Measurements from ENCODE around the gene HSD17B11. TPM values are rescaled to one million over a fixed set of nuclear protein-coding genes. Genes with fewer than 3 reads are reported as not detected.

The HSD17B11 gene
- total RNA-seq, 1 donor from 2014 or later = 140 TPM

DNA sequence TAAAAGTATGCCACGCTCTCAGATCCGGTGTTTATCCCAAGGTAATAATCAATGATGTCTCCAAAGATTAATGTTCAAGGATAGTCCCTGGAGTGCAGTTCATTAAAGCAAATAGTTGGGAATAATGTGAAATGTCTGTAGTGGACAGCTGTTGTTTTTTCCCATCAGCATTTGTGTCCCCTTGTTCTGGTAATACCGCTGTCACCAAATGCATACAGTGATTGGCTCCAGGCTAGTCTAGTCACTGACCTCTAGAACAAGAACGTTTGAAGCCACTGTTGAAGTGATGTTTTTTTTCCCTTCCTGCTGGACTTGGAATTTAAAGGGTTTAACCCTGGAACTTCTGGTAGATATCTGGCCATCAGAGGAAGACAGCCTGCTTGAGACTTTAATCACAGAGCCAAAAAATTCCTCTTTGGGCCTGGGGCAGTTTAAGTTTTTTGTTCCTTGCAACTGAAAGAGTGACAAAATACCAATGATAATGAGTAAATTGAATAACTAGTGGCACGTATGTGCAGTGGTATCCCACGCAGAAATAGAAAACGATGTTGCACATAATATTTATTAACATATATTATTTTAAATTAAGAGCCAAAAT, 30.6 kb downstream of the HSD17B11 start:
- no peak for DNase-seq
- TF ChIP-seq, protein P1, sequence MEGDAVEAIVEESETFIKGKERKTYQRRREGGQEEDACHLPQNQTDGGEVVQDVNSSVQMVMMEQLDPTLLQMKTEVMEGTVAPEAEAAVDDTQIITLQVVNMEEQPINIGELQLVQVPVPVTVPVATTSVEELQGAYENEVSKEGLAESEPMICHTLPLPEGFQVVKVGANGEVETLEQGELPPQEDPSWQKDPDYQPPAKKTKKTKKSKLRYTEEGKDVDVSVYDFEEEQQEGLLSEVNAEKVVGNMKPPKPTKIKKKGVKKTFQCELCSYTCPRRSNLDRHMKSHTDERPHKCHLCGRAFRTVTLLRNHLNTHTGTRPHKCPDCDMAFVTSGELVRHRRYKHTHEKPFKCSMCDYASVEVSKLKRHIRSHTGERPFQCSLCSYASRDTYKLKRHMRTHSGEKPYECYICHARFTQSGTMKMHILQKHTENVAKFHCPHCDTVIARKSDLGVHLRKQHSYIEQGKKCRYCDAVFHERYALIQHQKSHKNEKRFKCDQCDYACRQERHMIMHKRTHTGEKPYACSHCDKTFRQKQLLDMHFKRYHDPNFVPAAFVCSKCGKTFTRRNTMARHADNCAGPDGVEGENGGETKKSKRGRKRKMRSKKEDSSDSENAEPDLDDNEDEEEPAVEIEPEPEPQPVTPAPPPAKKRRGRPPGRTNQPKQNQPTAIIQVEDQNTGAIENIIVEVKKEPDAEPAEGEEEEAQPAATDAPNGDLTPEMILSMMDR (IDR thresholded peaks at IDR 0.05) = no peak
- no peak overlapping the region for H3K4me3 ChIP-seq
- H3K9me3 ChIP-seq = no peaks in the 10 kb centered on the region
- peaks cover 6% of the 10 kb centered on the region for H3K4me1 ChIP-seq
- no peak for ATAC-seq
- peaks cover 98% of the 10 kb centered on the region for H3K36me3 ChIP-seq
- no peak overlapping the region for H3K27ac ChIP-seq
- no peaks in the 10 kb centered on the region for H3K27me3 ChIP-seq (ENCODE audit: low read depth)
- intact Hi-C loops (cut with DNase I) = no loop called here

DNA sequence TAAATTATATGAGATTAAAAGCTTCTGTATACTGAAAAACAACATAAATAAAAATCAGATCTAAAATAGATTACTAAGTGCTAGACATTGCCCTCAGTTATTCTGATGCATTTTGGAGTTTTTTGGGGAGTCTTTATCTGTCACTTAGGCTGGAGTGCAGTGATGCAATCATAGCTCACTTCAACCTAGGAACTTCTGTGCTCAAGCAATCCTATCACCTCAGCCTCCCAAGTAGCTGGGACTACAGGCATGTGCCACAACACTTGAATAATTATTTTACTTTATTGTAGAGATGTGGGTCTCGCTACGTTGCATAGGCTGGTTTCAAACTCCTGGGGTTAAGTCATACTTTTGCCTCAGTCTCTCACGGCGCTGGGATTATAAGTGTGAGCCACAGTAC, 31.7 kb downstream of the HSD17B11 start:
- TF ChIP-seq, protein P1 (IDR thresholded peaks at IDR 0.05) = no peak
- Histone ChIP-seq H3K9me3 (no peaks in the 10 kb centered on the region), H3K4me3 (no peak overlapping the region), H3K27me3 (ENCODE audit: low read depth) (no peaks in the 10 kb centered on the region), H3K36me3 (peaks cover 98% of the 10 kb centered on the region), H3K4me1 (peaks cover 17% of the 10 kb centered on the region), H3K27ac (no peak overlapping the region)
- no peak for DNase-seq
- intact Hi-C loops (cut with DNase I) = no loop called here
- peak in 1 of 2 donors; percentile 63 for ATAC-seq

DNA sequence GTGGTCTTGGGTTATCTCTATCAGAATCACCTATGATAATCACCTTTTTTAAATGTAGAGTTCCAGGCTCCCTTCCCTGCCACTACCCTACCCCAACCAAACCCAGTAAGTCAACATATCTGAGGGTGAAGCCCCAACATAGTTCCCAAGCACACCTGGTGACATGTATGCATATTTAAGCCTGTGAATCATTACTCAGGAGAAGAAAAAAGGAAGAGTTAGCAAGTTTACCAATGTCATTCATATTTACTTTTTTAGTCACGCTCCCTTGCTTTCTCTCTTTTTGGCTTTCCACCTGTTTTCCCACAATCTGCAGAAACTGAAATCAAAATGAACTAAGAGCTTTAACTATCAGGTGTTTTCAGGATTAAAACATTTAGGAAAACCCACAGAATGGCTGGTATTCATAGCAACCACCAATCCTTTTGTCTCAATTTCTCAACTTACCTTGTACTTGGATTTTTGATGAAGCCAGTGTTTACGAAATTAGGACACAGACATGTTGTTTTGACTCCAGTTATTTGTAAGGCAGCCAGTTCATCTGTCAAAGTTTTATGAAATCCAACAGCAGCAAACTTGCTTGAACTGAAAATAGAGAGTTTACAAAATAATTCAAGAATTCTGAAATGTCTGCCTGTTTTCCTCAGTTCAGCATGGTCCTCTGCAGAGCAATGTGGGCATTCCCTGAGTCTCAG, 34.0 kb downstream of the HSD17B11 start:
- intact Hi-C loops (cut with DNase I) = no loop called here
- Histone ChIP-seq H3K27me3 (ENCODE audit: low read depth) (no peaks in the 10 kb centered on the region), H3K36me3 (peaks cover 85% of the 10 kb centered on the region), H3K4me1 (peaks cover 23% of the 10 kb centered on the region), H3K9me3 (no peaks in the 10 kb centered on the region), H3K27ac (no peak overlapping the region), H3K4me3 (no peak overlapping the region)
- ATAC-seq = no peak
- TF ChIP-seq, protein P1 (IDR thresholded peaks at IDR 0.05) = no peak
- no peak for DNase-seq

DNA sequence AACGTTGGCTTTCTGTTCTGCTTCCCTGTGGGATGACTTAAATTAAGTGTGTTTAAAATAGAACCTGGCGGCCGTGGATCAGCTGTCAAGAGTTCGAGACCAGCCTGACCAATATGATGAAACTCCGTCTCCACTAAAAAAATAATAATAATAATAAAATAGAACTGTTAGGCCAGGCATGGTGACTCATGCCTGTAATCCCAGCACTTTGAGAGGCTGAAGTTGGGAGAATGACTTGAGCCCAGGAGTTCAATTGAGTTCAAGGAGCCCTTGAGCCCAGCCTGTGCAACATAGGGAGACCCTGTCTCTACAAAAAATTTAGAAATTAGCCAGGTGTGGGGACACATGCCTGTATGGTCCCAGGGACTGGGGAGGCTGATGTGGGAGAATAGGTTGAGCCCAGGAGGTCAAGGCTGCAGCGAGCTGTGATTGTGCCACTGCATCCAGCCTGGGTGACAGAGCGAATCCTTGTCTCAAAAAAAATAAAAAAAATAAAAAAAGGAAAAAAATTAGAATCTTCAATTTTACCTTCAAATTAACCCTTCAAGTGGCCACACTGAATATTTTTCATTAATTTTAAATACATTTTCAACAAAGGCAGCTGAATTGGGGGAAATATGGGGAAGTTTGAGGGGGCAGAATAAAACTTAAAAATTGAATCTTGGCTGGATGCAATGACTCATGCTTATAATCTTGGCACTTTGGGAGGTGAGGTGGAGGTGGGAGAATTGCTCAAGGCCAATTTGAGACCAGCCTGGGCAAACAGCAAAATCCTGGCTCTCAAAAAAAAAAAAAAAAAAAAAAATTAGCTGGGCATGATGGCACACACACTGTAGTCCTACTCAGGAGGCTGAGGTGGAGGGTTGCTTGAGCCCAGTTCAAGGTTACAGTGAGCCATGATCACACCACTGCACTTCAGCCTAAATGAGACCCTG, 36.6 kb downstream of the HSD17B11 start:
- Histone ChIP-seq H3K9me3 (no peaks in the 10 kb centered on the region), H3K4me1 (peaks cover 16% of the 10 kb centered on the region), H3K27ac (peak overlapping the region; percentile 48), H3K27me3 (ENCODE audit: low read depth) (no peaks in the 10 kb centered on the region), H3K4me3 (no peak overlapping the region), H3K36me3 (peaks cover 60% of the 10 kb centered on the region)
- intact Hi-C loops (cut with DNase I) = no loop called here
- DNase-seq = no peak
- TF ChIP-seq, protein P1 (IDR thresholded peaks at IDR 0.05) = no peak
- ATAC-seq = peak; percentile 59 to 79

DNA sequence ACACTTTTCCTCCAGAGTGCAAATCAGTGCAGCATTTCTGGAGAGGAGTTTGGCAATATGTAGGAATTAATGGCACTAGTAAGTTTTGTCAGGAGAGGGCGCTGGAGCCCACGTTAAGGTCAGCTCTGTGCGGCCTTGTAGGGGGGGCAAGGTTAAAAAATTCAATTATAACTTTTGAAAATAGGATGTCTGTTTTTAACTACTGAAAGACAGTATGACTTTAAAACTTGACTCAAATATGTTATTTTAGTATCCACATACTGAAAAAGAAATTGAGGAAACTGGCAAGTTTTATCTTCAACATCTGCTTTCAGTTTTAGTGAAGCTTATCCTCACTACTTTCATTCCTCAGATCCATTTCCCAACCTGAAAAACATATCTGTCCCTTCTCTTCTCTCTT, 37.4 kb downstream of the HSD17B11 start:
- Histone ChIP-seq H3K4me3 (no peak overlapping the region), H3K9me3 (no peaks in the 10 kb centered on the region), H3K27me3 (ENCODE audit: low read depth) (no peaks in the 10 kb centered on the region), H3K27ac (peak overlapping the region; percentile 48), H3K4me1 (peaks cover 16% of the 10 kb centered on the region), H3K36me3 (peaks cover 51% of the 10 kb centered on the region)
- intact Hi-C loops (cut with DNase I) = no loop called here
- DNase-seq = no peak
- ATAC-seq = peak; percentile 77 to 89
- TF ChIP-seq, protein P1 (IDR thresholded peaks at IDR 0.05) = peak; percentile 57
